Mammary epithelial cell (primary cell): ENCODE data around the gene SLC1A2.

Experiments used
- EZH2 ChIP-seq: IDR thresholded peaks from 2 replicates; pipeline ENCODE4 v1.6.1; 2012; ENCODE audit warnings: low read length, inconsistent platforms, borderline replicate concordance
- TF ChIP-seq, protein P1 (sequence below), 2 donors: IDR thresholded peaks in 1 of 2; conservative IDR thresholded peaks in 1 of 2; 2 replicates each; pipeline ENCODE4 v1.5.1; 2011 to 2012; ENCODE audit warnings: inconsistent platforms in 2 of 2, low read length in 2 of 2, mild to moderate bottlenecking in 2 of 2, control low read depth in 1 of 2, low read depth in 1 of 2; ENCODE audit not compliant: insufficient read depth in 1 of 2; ENCODE audit errors: extremely low read depth in 1 of 2

DNA sequence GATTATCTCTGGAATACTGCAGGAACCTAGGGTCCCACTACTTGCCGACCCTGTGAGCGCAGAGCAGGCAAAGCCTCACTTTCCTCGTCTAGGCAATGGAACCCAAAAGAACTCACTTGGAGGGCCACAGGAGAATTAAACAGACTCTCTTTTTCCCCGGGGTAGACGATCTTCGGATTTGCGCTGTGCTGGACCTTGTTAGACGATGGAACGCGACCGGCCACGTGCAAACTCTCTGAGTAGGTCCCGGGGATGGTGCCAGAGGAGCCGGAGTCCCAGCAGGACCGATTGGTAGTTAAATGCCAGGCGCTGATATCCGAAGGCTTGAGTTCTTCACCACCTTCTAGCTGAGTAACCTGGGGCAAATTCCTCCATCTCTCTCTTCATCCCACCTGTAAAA lies 1.0 kb upstream of the SLC1A2 start:
- TF ChIP-seq, protein P1, sequence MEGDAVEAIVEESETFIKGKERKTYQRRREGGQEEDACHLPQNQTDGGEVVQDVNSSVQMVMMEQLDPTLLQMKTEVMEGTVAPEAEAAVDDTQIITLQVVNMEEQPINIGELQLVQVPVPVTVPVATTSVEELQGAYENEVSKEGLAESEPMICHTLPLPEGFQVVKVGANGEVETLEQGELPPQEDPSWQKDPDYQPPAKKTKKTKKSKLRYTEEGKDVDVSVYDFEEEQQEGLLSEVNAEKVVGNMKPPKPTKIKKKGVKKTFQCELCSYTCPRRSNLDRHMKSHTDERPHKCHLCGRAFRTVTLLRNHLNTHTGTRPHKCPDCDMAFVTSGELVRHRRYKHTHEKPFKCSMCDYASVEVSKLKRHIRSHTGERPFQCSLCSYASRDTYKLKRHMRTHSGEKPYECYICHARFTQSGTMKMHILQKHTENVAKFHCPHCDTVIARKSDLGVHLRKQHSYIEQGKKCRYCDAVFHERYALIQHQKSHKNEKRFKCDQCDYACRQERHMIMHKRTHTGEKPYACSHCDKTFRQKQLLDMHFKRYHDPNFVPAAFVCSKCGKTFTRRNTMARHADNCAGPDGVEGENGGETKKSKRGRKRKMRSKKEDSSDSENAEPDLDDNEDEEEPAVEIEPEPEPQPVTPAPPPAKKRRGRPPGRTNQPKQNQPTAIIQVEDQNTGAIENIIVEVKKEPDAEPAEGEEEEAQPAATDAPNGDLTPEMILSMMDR (conservative IDR thresholded peaks at IDR 0.05 in 1 of 2, IDR thresholded peaks at IDR 0.05 in 1 of 2; ENCODE audit: extremely low read depth in 1 of 2, insufficient read depth in 1 of 2, low read depth in 1 of 2, low read length in 2 of 2): no peak
- no peak for TF ChIP-seq EZH2
